Non-pigmented ciliary epithelial cell (primary cell): ENCODE measurements around the gene RABL2A.
"Not testable (repeated sequence)": the region's sequence is repeated elsewhere in the genome, so short reads cannot be mapped to it uniquely, and the experiment has no call there.

ENCODE experiments used
- DNase-seq: peaks from one replicate; pipeline ENCODE4 v3.0.0-alpha.2; 2010; ENCODE audit warnings: low read depth

Gene RABL2A

GRCh38 chr2:113609822-113610221 is 17.2 kb upstream of the RABL2A start:
- not testable (repeated sequence) for DNase-seq

GRCh38 chr2:113621002-113621401 is 6.1 kb upstream of the RABL2A start:
- not testable (repeated sequence) for DNase-seq

GRCh38 chr2:113625906-113626305 is 1.2 kb upstream of the RABL2A start:
- DNase-seq, result not testable (repeated sequence)

GRCh38 chr2:113632849-113633345 is 5.8 kb downstream of the RABL2A start:
- not testable (repeated sequence) for DNase-seq

GRCh38 chr2:113635358-113635757 is 8.3 kb downstream of the RABL2A start:
- DNase-seq, result not testable (repeated sequence)

GRCh38 chr2:113636226-113636625 is 9.2 kb downstream of the RABL2A start:
- DNase-seq, result not testable (repeated sequence)

- not testable (repeated sequence) for DNase-seq
These were observed 11.0 kb downstream of the RABL2A start for GRCh38 chr2:113638084-113638483.

GRCh38 chr2:113646217-113646616 is 19.2 kb downstream of the RABL2A start:
- DNase-seq, result not testable (repeated sequence)

GRCh38 chr2:113650834-113651815 is 24.1 kb downstream of the RABL2A start:
- not testable (repeated sequence) for DNase-seq

- not testable (repeated sequence) for DNase-seq
These were observed 25.5 kb downstream of the RABL2A start for GRCh38 chr2:113652599-113652998.

- not testable (repeated sequence) for DNase-seq
These were observed 29.1 kb downstream of the RABL2A start for GRCh38 chr2:113656031-113656624.

GRCh38 chr2:113657735-113658134 is 30.7 kb downstream of the RABL2A start:
- DNase-seq, result not testable (repeated sequence)

GRCh38 chr2:113663285-113664060 is 36.4 kb downstream of the RABL2A start:
- DNase-seq, result not testable (repeated sequence)

- DNase-seq, result not testable (repeated sequence)
These were observed 37.9 kb downstream of the RABL2A start for GRCh38 chr2:113664761-113665533.

- not testable (repeated sequence) for DNase-seq
These were observed 41.9 kb downstream of the RABL2A start for GRCh38 chr2:113669013-113669412.

GRCh38 chr2:113672326-113672932 is 45.4 kb downstream of the RABL2A start:
- no peak for DNase-seq

GRCh38 chr2:113675875-113676274 is 48.8 kb downstream of the RABL2A start:
- DNase-seq, result no peak

- DNase-seq, result no peak
These were observed 49.7 kb downstream of the RABL2A start for GRCh38 chr2:113676623-113677266.

GRCh38 chr2:113677330-113677729 is 50.3 kb downstream of the RABL2A start:
- no peak for DNase-seq

GRCh38 chr2:113679457-113679856 is 52.4 kb downstream of the RABL2A start:
- no peak for DNase-seq
